HG03064 (cell line): Measurements from ENCODE around the gene TOR1AIP2.
"Not testable (repeated sequence)": the region's sequence is repeated elsewhere in the genome, so short reads cannot be mapped to it uniquely, and the experiment has no call there.

Experiments
- ATAC-seq: cut with Tn5 transposase; IDR thresholded peaks from one replicate; pipeline ENCODE4 v1.9.1; 2021; ENCODE audit warnings: low read depth; ENCODE audit not compliant: unreplicated experiment

Gene TOR1AIP2

DNA sequence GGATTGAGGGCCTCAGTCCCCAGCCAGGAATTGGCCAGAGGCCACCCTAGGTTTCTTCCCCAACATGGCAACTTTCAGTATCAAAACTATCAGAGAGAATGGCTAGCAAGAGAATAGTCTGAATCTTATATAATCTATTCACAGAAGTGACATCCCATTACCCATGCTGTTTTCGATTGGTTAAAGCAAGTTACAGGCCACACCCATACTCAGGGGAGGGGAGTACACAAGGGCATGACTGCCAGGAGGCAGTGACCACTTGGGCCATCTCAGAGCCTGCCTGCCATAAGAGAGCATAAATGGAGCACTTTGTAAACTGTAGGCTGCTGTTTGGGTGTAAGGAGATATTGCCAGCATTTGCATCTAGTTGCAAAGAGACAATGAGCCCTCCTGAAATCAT, 69.1 kb downstream of the TOR1AIP2 start:
- ATAC-seq, result no peak

DNA sequence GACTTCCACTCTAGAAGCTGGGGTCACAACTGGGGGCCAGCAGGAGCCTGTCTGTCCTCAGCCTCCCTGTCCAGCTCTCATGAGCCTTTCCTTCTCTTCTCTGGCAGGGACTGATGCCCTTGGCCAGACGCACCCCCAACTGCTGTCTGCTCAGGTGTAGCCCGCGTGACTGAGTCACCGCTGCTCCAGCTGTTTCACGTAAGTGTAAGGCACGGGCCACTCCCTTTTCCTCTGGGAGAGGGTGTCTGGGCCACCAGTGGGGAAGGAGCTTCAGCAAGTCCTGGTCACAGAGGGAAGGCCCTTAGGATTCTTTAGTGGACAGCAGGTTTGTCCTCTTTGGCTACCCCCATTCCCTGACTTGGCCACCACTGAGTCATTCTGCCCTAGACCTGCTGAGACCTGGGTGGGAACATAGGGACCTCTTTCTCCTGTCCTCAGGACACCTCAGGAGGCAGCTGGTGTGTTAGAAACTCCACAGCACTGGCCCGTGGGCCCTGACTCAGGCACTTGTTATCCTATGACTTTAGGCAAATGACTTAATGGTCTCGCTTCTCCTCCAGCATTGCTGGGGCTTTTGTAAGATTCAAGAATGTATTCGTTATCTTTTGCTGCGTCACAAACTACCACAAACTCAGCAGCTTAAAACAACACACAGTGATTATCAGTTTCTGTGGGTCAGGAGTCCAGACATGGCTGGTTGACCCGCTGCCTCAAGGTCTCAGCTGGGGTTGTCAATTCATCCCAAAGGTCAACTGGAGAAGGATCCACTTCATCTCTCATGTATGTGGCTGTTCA, 69.7 kb downstream of the TOR1AIP2 start:
- ATAC-seq, result no peak

GRCh38 chr1:179807291-179807690, 70.3 kb downstream of the TOR1AIP2 start:
- ATAC-seq, result no peak

- ATAC-seq, result no peak
Observed at GRCh38 chr1:179806333-179806732, 71.3 kb downstream of the TOR1AIP2 start.

GRCh38 chr1:179805291-179806195, 72.1 kb downstream of the TOR1AIP2 start:
- ATAC-seq, result no peak

- not testable (repeated sequence) for ATAC-seq
Observed at GRCh38 chr1:179804417-179804816, 73.2 kb downstream of the TOR1AIP2 start.

- ATAC-seq, result no peak
Observed at GRCh38 chr1:179803918-179804317, 73.7 kb downstream of the TOR1AIP2 start.

- no peak for ATAC-seq
Observed at GRCh38 chr1:179803104-179803503, 74.5 kb downstream of the TOR1AIP2 start.

DNA sequence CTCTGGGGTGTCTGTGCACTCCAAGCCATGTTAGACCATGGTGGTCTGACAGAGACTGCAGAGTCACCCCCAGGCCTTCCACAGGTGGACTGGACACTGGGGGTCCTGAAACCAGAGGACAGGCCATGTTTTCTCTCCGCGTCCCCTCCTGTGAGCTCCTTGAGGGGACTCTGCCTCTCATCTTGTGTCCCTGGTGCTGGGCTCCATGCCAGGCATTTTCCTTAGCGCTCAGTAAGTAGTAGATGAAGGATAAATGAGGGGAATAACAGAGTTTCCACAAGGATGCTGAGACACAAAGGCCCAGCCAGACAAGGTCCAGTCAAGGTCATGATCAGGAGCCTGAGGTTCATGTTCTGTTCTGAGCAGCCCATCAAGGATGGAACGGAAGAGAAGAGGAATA, 77.1 kb downstream of the TOR1AIP2 start:
- ATAC-seq, result no peak

DNA sequence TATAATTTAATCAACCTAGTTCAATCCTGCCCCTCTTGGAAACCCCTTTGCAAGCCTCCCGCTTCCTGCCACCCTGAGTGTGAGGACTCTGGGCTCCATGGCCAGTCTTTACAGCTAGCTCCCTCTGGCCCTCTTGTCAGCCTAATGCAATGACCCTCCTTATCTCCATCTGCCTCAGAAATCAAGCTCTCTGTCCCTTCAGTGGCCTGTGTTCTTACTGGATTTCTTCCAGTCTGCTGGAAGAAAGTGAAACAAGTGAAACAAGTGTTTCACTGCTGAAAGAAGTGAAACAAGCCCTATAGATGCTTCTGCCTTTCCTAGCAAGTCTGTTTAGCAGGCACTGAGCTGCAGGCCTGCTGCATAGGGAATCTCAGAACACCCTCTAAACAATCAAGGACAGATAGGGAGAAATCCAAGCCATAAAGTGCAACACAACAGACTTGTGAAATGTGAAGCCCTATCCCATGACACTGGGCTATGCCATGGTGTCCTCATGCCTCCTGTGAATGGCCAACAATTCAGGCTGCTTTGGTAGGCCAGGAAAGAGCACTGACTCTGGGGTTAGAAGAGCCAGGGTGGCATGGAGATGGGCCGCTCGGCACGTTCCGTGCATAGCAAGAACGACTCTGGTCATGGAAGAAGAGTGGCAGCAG, 78.6 kb downstream of the TOR1AIP2 start:
- no peak for ATAC-seq

- no peak for ATAC-seq
Observed at GRCh38 chr1:179798213-179798863, 79.3 kb downstream of the TOR1AIP2 start.

DNA sequence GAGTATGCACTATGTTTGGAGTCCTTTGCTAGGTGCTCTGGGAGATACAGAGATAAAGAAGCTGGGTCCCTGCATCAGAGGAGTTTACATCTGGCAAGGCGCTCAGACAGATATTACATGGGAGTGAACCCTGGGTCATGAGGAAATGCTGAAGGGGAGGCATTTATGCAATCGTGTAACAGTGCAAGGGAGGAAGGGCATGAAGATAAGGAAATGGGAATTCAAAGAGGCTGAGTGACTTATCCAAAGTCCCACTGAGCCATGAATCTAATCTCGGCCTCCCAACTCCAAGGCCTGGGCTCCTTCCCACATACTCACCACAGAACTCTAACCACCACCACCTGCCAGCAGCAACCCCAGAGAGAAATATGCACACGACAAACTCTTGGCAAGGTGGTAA, 82.9 kb downstream of the TOR1AIP2 start:
- no peak for ATAC-seq

DNA sequence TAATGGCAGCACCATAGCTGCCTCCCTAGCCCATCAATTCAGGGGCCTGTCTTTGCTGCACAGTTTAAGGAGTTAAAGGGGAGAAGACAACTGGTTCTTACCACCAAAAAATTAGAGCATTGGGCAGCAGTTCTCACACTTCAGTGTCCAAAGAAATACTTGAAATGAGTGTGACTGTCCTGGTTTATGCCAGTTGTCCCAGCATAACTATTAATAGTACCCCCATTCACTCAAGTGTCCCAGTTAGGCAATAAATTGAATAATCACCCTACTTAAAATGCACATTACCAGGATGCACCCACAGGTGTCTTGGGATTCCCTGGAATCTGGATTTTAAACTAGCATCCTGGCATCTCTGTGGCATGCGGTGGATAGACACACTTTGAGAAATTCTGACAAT, 83.5 kb downstream of the TOR1AIP2 start:
- ATAC-seq, result no peak

- no peak for ATAC-seq
Observed at GRCh38 chr1:179793281-179793680, 84.3 kb downstream of the TOR1AIP2 start.
